Measurements from ENCODE around the gene HERPUD2. TPM values are rescaled to one million over a fixed set of nuclear protein-coding genes. Genes with fewer than 3 reads are reported as not detected.

Gene HERPUD2
- total and polyA plus RNA-seq, 2 experiments from 2014 or later, result 15.2 to 22.7 TPM

- Histone ChIP-seq H3K4me1 (ENCODE audit: insufficient read depth) (peaks cover 28% of the 10 kb centered on the region), H3K36me3 (ENCODE audit: low read depth) (no peaks in the 10 kb centered on the region), H2AFZ (peak overlapping the region; percentile 26; the same call in 1 of the 2 replicates), H3K4me2 (ENCODE audit: unreplicated experiment) (peak overlapping the region; percentile 30), H3K27ac (no peak overlapping the region), H3K27me3 (replicated peaks; ENCODE audit: insufficient read depth) (no peaks in the 10 kb centered on the region), H3K9ac (no peak overlapping the region), H3F3A (ENCODE audit: insufficient read depth) (peaks cover 13% of the 10 kb centered on the region; the same call in 1 of the 2 replicates), H3K4me3 (no peak overlapping the region), H3K9me2 (ENCODE audit: insufficient read depth) (no peaks in the 10 kb centered on the region), H3K9me3 (ENCODE audit: low read depth) (no peaks in the 10 kb centered on the region), H4K20me1 (ENCODE audit: insufficient read depth) (no peaks in the 10 kb centered on the region), H3K79me2 (ENCODE audit: insufficient read depth) (no peaks in the 10 kb centered on the region)
- in situ Hi-C loops (cut with MboI), result loop anchor here (25.0 kb wide), 1 partner anchor 606 kb away; no protein-coding TSS in a partner anchor
- no peak for TF ChIP-seq EZH2 (IDR thresholded peaks at IDR 0.05; ENCODE audit: insufficient read depth, poor library complexity, severe bottlenecking)
- no peak for TF ChIP-seq EZH2phosphoT487 (IDR thresholded peaks at IDR 0.05; ENCODE audit: insufficient read depth, low read depth)
- DNase-seq, result peak; percentile 19
These were observed 11.1 kb upstream of the HERPUD2 start for GRCh38 chr7:35705932-35706461.

GRCh38 chr7:35704261-35704660 lies 9.3 kb upstream of the HERPUD2 start:
- no peaks in the 10 kb centered on the region for H3K79me2 ChIP-seq (ENCODE audit: insufficient read depth)
- H3K4me2 ChIP-seq (ENCODE audit: unreplicated experiment), result no peak overlapping the region
- no peak overlapping the region for H3K9ac ChIP-seq
- DNase-seq, result no peak
- H3K27me3 ChIP-seq (replicated peaks; ENCODE audit: insufficient read depth), result no peaks in the 10 kb centered on the region
- H3K9me3 ChIP-seq (ENCODE audit: low read depth), result no peaks in the 10 kb centered on the region
- H3K4me3 ChIP-seq, result no peak overlapping the region
- TF ChIP-seq EZH2 (IDR thresholded peaks at IDR 0.05; ENCODE audit: insufficient read depth, poor library complexity, severe bottlenecking) (no peak), EZH2phosphoT487 (IDR thresholded peaks at IDR 0.05; ENCODE audit: insufficient read depth, low read depth) (no peak)
- H3K4me1 ChIP-seq (ENCODE audit: insufficient read depth), result peaks cover 29% of the 10 kb centered on the region
- no peaks in the 10 kb centered on the region for H3K36me3 ChIP-seq (ENCODE audit: low read depth)
- WGBS, 2 experiments (ENCODE audit: low coverage in 1 of 2, low lambda C conversion rate in 2 of 2, missing lambda C conversion rate in 2 of 2), result 58 to 74% methylated on average over 1 of the region's 1 CpG
- H4K20me1 ChIP-seq (ENCODE audit: insufficient read depth), result no peaks in the 10 kb centered on the region
- H3F3A ChIP-seq (ENCODE audit: insufficient read depth), result peaks cover 26% of the 10 kb centered on the region; the same call in 1 of the 2 replicates
- in situ Hi-C loops (cut with MboI), result loop anchor here (25.0 kb wide), 1 partner anchor 608 kb away; no protein-coding TSS in a partner anchor
- no peak overlapping the region for H2AFZ ChIP-seq
- no peak overlapping the region for H3K27ac ChIP-seq
- H3K9me2 ChIP-seq (ENCODE audit: insufficient read depth), result no peaks in the 10 kb centered on the region

DNA sequence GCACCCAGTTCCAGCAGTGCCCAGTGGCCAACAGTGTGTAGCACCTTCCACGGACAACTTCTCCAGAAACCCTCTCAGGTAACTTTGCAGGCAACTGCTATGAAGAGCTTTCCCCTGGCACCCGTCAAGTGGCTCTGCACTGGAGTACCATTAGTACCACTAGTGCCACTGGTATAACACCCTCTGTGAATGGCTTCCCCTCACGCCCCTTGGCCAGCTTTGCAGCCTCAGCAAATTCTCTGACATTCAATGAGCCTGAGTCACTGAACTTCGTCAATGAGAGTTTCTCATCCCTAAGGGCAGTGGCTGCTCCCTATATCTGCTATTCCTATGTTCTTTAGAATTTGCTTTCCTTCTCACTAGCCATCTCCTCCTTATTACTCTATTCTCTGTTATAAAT lies 7.6 kb upstream of the HERPUD2 start:
- TF ChIP-seq EZH2 (IDR thresholded peaks at IDR 0.05; ENCODE audit: insufficient read depth, poor library complexity, severe bottlenecking) (no peak), EZH2phosphoT487 (IDR thresholded peaks at IDR 0.05; ENCODE audit: insufficient read depth, low read depth) (no peak)
- peaks cover 28% of the 10 kb centered on the region; the same call in 1 of the 2 replicates for H3F3A ChIP-seq (ENCODE audit: insufficient read depth)
- H4K20me1 ChIP-seq (ENCODE audit: insufficient read depth), result no peaks in the 10 kb centered on the region
- H3K9ac ChIP-seq, result no peak overlapping the region
- H3K79me2 ChIP-seq (ENCODE audit: insufficient read depth), result no peaks in the 10 kb centered on the region
- no peaks in the 10 kb centered on the region for H3K9me3 ChIP-seq (ENCODE audit: low read depth)
- peaks cover 28% of the 10 kb centered on the region for H3K4me1 ChIP-seq (ENCODE audit: insufficient read depth)
- in situ Hi-C loops (cut with MboI), result loop anchor here (25.0 kb wide), 1 partner anchor 610 kb away; no protein-coding TSS in a partner anchor
- no peak overlapping the region for H3K27ac ChIP-seq
- no peaks in the 10 kb centered on the region for H3K36me3 ChIP-seq (ENCODE audit: low read depth)
- 64 to 66% methylated on average over 4 of the region's 4 CpGs for WGBS, 2 experiments (ENCODE audit: low coverage in 1 of 2, low lambda C conversion rate in 2 of 2, missing lambda C conversion rate in 2 of 2)
- DNase-seq, result no peak
- H3K4me2 ChIP-seq (ENCODE audit: unreplicated experiment), result no peak overlapping the region
- no peak overlapping the region for H2AFZ ChIP-seq
- no peak overlapping the region for H3K4me3 ChIP-seq
- H3K9me2 ChIP-seq (ENCODE audit: insufficient read depth), result no peaks in the 10 kb centered on the region
- H3K27me3 ChIP-seq (replicated peaks; ENCODE audit: insufficient read depth), result no peaks in the 10 kb centered on the region

GRCh38 chr7:35701287-35701900 lies 6.5 kb upstream of the HERPUD2 start:
- in situ Hi-C loops (cut with MboI), result loop anchor here (25.0 kb wide), 1 partner anchor 611 kb away; no protein-coding TSS in a partner anchor
- Histone ChIP-seq H3K4me2 (ENCODE audit: unreplicated experiment) (no peak overlapping the region), H3K36me3 (ENCODE audit: low read depth) (no peaks in the 10 kb centered on the region), H3K27ac (no peak overlapping the region), H3K9me2 (ENCODE audit: insufficient read depth) (no peaks in the 10 kb centered on the region), H3F3A (ENCODE audit: insufficient read depth) (peaks cover 33% of the 10 kb centered on the region; the same call in 1 of the 2 replicates), H3K4me1 (ENCODE audit: insufficient read depth) (peaks cover 32% of the 10 kb centered on the region), H3K79me2 (ENCODE audit: insufficient read depth) (no peaks in the 10 kb centered on the region), H3K9me3 (ENCODE audit: low read depth) (no peaks in the 10 kb centered on the region), H3K27me3 (replicated peaks; ENCODE audit: insufficient read depth) (no peaks in the 10 kb centered on the region), H4K20me1 (ENCODE audit: insufficient read depth) (no peaks in the 10 kb centered on the region), H3K4me3 (no peak overlapping the region), H2AFZ (no peak overlapping the region), H3K9ac (no peak overlapping the region)
- no peak for DNase-seq
- WGBS, 2 experiments (ENCODE audit: low coverage in 1 of 2, low lambda C conversion rate in 2 of 2, missing lambda C conversion rate in 2 of 2), result 100% methylated on average over 1 of the region's 1 CpG
- no peak for TF ChIP-seq EZH2phosphoT487 (IDR thresholded peaks at IDR 0.05; ENCODE audit: insufficient read depth, low read depth)
- no peak for TF ChIP-seq EZH2 (IDR thresholded peaks at IDR 0.05; ENCODE audit: insufficient read depth, poor library complexity, severe bottlenecking)
